Cerebellar cortex (tissue), 1 donor: ENCODE measurements around the gene SRP72.
"Not testable (repeated sequence)": the region's sequence is repeated elsewhere in the genome, so short reads cannot be mapped to it uniquely, and the experiment has no call there.

Source experiments
- DNase-seq: peaks from one replicate; pipeline ENCODE4 v3.0.0-alpha.2; 2015; ENCODE audit warnings: low spot score

Gene SRP72

GRCh38 chr4:56465599-56466295 is 1.7 kb upstream of the SRP72 start:
- DNase-seq: no peak

GRCh38 chr4:56466296-56466761 is 1.1 kb upstream of the SRP72 start:
- not testable (repeated sequence) for DNase-seq

GRCh38 chr4:56466910-56467283 is 520 bp upstream of the SRP72 start:
- peak; percentile 30 for DNase-seq

GRCh38 chr4:56468097-56468422 is 643 bp downstream of the SRP72 start:
- DNase-seq: peak; percentile 70

GRCh38 chr4:56469489-56470210 is 2.2 kb downstream of the SRP72 start:
- DNase-seq: no peak

GRCh38 chr4:56475917-56476316 is 8.5 kb downstream of the SRP72 start:
- DNase-seq: no peak

- no peak for DNase-seq
These were observed 9.8 kb downstream of the SRP72 start for GRCh38 chr4:56477192-56477702.

- DNase-seq: no peak
These were observed 13.3 kb downstream of the SRP72 start for GRCh38 chr4:56480691-56481090.

GRCh38 chr4:56496241-56496640 is 28.8 kb downstream of the SRP72 start:
- no peak for DNase-seq

- DNase-seq: peak; percentile 36
These were observed 38.1 kb downstream of the SRP72 start, which contains the start of gene ARL9 for GRCh38 chr4:56505269-56506130. Gene ARL9 (plus strand): TSS chr4:56505791. CDS start chr4:56505863, 72 bp downstream.

- no peak for DNase-seq
These were observed 43.7 kb downstream of the SRP72 start for GRCh38 chr4:56511098-56511497.

GRCh38 chr4:56512166-56512565 is 44.7 kb downstream of the SRP72 start:
- no peak for DNase-seq

- no peak for DNase-seq
These were observed 46.1 kb downstream of the SRP72 start for GRCh38 chr4:56513517-56513916.

- peak; percentile 76 for DNase-seq
These were observed 63.1 kb downstream of the SRP72 start for GRCh38 chr4:56530269-56531148.

GRCh38 chr4:56531149-56531770 is 63.8 kb downstream of the SRP72 start:
- DNase-seq: no peak

GRCh38 chr4:56531823-56532222 is 64.4 kb downstream of the SRP72 start:
- DNase-seq: no peak

GRCh38 chr4:56532239-56532638 is 64.8 kb downstream of the SRP72 start:
- DNase-seq: no peak

GRCh38 chr4:56535915-56536314 is 68.5 kb downstream of the SRP72 start:
- DNase-seq: no peak

GRCh38 chr4:56537147-56537546 is 69.7 kb downstream of the SRP72 start:
- DNase-seq: no peak

GRCh38 chr4:56540826-56541225 is 73.4 kb downstream of the SRP72 start:
- no peak for DNase-seq

- peak; percentile 87 for DNase-seq
These were observed 77.2 kb downstream of the SRP72 start for GRCh38 chr4:56544573-56545131.
